A673 (cell line): ENCODE results near the gene AJAP1. TPM values are rescaled to one million over a fixed set of nuclear protein-coding genes. Genes with fewer than 3 reads are reported as not detected.

ENCODE experiments used
- BruUV-seq: library from RNA; stranded (reverse); fragments of 400-500 nt; replicated peaks from 2 replicates; lab custom pipeline; 2021; lab: Mats Ljungman, UMichigan
- CTCF ChIA-PET: fragments of 300-600 bp; sonication (Branson Sonifier 250); formaldehyde crosslinking; loops from one replicate; lab custom pipeline; 2022; ENCODE audit warnings: antibody characterized with exemption; lab: Charles Lee
- POLR2A ChIA-PET: fragments of 300-600 bp; sonication (Branson Sonifier 250); formaldehyde crosslinking; loops from one replicate; lab custom pipeline; 2022; ENCODE audit warnings: antibody characterized with exemption; ENCODE audit not compliant: low non-redundant PET; lab: Charles Lee
- DNase-seq: peaks from one replicate; pipeline ENCODE4 v3.0.0-alpha.2; 2015; ENCODE audit warnings: low spot score
- H3K27ac ChIP-seq: fragments of 200-600 bp; sonication (generic); 2 replicates; pipeline ENCODE4 v1.5.1; 2016; ENCODE audit warnings: mixed run types, low read depth, mild to moderate bottlenecking, mixed read lengths, antibody characterized with exemption, low read length; ENCODE audit not compliant: poor library complexity, severe bottlenecking
- H3K27me3 ChIP-seq: fragments of 200-600 bp; sonication (generic); replicated peaks from 2 replicates; pipeline ENCODE4 v1.6.1; 2017; ENCODE audit warnings: mixed run types, low read depth, mild to moderate bottlenecking, mixed read lengths, antibody characterized with exemption, low read length; ENCODE audit not compliant: insufficient read depth, poor library complexity
- H3K36me3 ChIP-seq: fragments of 200-600 bp; sonication (generic); 2 replicates; pipeline ENCODE4 v1.6.1; 2016; ENCODE audit warnings: mixed run types, mild to moderate bottlenecking, mixed read lengths, antibody characterized with exemption, low read length; ENCODE audit not compliant: insufficient read depth, poor library complexity, severe bottlenecking
- H3K4me1 ChIP-seq: fragments of 200-600 bp; sonication (generic); 2 replicates; pipeline ENCODE4 v1.6.1; 2017; ENCODE audit warnings: mixed run types, mild to moderate bottlenecking, mixed read lengths, antibody characterized with exemption, low read length; ENCODE audit not compliant: insufficient read depth, poor library complexity, severe bottlenecking
- H3K4me3 ChIP-seq: fragments of 200-600 bp; sonication (generic); 2 replicates; pipeline ENCODE4 v1.5.1; 2016; ENCODE audit warnings: low read depth, mixed run types, mild to moderate bottlenecking, mixed read lengths, low read length; ENCODE audit not compliant: poor library complexity, severe bottlenecking
- H3K9me3 ChIP-seq: fragments of 200-600 bp; sonication (generic); 2 replicates; pipeline ENCODE4 v1.6.1; 2016; ENCODE audit warnings: mixed run types, low read depth, mild to moderate bottlenecking, mixed read lengths, antibody characterized with exemption, low read length; ENCODE audit not compliant: poor library complexity, severe bottlenecking
- CTCF ChIP-seq: fragments of 300-800, 200-600 bp; sonication (generic); conservative IDR thresholded peaks from 2 replicates; pipeline ENCODE4 v1.5.1; 2017; ENCODE audit warnings: low read depth, mild to moderate bottlenecking, antibody characterized with exemption, low read length, moderate library complexity, mixed read lengths
- EZH2 ChIP-seq: fragments of 200-600 bp; sonication (generic); IDR thresholded peaks from 2 replicates; pipeline ENCODE4 v1.6.1; 2017; ENCODE audit warnings: borderline replicate concordance, low read depth, mild to moderate bottlenecking, mixed read lengths, antibody characterized with exemption, low read length; ENCODE audit not compliant: poor library complexity, severe bottlenecking
- intact Hi-C: fragments of 100-400 bp; cut with micrococcal nuclease; formaldehyde crosslinking; loops from one replicate; pipeline ENCODE4 v1.10.0; 2022; ENCODE audit not compliant: unreplicated experiment
- total RNA-seq: library from RNA; stranded (reverse); gene quantifications from 2 replicates; pipeline ENCODE4 v1.2.3, GENCODE V29; 2021

The AJAP1 gene
- total RNA-seq, 1 experiment from 2014 or later = not detected

DNA sequence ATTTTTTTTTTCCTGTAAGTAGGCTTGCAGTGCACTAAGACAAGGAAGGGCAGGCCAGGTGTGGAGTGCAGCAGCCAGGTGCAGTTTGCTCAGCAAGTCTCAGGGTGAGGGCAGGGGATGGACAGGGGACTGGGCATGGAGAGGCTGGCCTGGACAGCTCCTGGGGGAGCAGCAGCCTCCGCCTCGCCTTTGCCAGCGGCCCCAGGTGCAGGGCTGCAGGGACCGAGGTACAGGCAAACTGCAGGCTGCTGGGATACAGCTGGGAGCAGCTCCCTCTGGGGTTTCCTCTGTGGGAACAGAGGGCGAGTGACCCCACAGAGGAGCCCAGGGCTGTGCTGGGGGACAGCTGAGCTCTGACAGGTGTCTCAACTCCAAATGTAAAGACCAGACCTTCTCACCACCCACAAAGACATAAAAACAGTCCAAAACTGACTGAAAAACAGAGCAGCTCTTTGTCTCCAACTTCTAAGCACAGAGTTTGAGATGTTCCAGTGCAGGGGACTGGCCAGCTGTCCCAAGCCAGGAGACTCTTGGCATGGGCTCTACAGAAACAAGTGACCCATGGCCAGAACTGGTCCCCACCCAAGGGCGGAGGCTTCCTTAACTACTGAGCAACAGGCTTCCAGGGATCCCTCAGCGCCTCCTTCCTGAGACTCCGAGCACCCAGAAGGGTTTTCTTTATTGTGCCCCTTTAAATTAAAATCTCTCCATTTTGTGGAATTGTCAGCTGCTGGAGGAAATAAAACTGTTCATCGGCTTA is 27.7 kb upstream of the AJAP1 start:
- Histone ChIP-seq H3K4me1 (no peaks in the 10 kb centered on the region), H3K4me3 (no peak overlapping the region), H3K27me3 (no peaks in the 10 kb centered on the region), H3K27ac (no peak overlapping the region), H3K9me3 (peaks cover 9% of the 10 kb centered on the region), H3K36me3 (no peaks in the 10 kb centered on the region)
- BruUV-seq = no TSS peak
- ChIA-PET CTCF (no interaction called here), POLR2A (no interaction called here)
- no peak for DNase-seq
- intact Hi-C loops = no loop called here
- TF ChIP-seq CTCF = no peak
- TF ChIP-seq EZH2 = no peak

DNA sequence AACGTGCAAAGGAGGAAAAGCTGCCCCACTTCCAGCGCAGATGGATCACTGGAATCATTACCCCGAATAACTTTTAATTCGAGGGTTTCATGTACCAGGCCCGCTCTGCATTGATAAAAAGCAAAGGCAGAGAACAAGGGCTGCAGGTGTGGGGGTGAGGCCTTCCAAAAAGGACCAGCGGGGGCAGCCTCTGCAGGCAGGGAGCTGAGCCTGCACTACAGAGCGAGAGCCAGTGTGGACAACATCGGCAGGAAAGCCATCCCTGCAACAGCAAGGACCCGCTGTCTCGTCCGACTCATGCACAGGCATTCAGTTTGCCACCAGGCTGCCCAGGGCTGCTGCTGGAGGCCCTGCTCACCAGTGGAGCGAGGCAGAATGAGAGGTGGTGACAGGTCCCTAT is 27.1 kb upstream of the AJAP1 start:
- Histone ChIP-seq H3K4me1 (no peaks in the 10 kb centered on the region), H3K27me3 (no peaks in the 10 kb centered on the region), H3K36me3 (no peaks in the 10 kb centered on the region), H3K9me3 (peaks cover 9% of the 10 kb centered on the region), H3K4me3 (no peak overlapping the region), H3K27ac (no peak overlapping the region)
- no peak for DNase-seq
- TF ChIP-seq CTCF (no peak), EZH2 (no peak)
- intact Hi-C loops = no loop called here
- BruUV-seq = no TSS peak
- ChIA-PET POLR2A (no interaction called here), CTCF (no interaction called here)

- ChIA-PET CTCF (no interaction called here), POLR2A (no interaction called here)
- intact Hi-C loops = no loop called here
- Histone ChIP-seq H3K4me1 (no peaks in the 10 kb centered on the region), H3K36me3 (no peaks in the 10 kb centered on the region), H3K4me3 (no peak overlapping the region), H3K27ac (no peak overlapping the region), H3K27me3 (no peaks in the 10 kb centered on the region), H3K9me3 (peaks cover 3% of the 10 kb centered on the region)
- DNase-seq = no peak
- TF ChIP-seq CTCF (no peak), EZH2 (no peak)
- BruUV-seq = no TSS peak
These were observed 25.4 kb upstream of the AJAP1 start for GRCh38 chr1:4628992-4629391.
